Large intestine (tissue), 3 donors: ENCODE measurements around the gene FAM114A1. TPM values are rescaled to one million over a fixed set of nuclear protein-coding genes. Genes with fewer than 3 reads are reported as not detected.
A peak's percentile ranks its signal among the peaks of the same experiment; 100 is the strongest.
"Not testable (repeated sequence)": the region's sequence is repeated elsewhere in the genome, so short reads cannot be mapped to it uniquely, and the experiment has no call there.

Experiments used
- DNase-seq, 2 donors: peaks; one replicate each; pipeline versions ENCODE4 v3.0.0 to v3.0.0-alpha.2; 2013
- H3K27ac ChIP-seq: one replicate; pipeline ENCODE4 v1.5.1; 2013; ENCODE audit warnings: low read length
- H3K27me3 ChIP-seq: 2 replicates; pipeline ENCODE4 v1.6.1; 2013; ENCODE audit warnings: low read length; ENCODE audit not compliant: control insufficient read depth, insufficient read depth
- H3K36me3 ChIP-seq: 2 replicates; pipeline ENCODE4 v1.6.1; 2013; ENCODE audit warnings: low read length; ENCODE audit not compliant: control insufficient read depth, insufficient read depth
- H3K4me1 ChIP-seq: one replicate; pipeline ENCODE4 v1.6.1; 2013; ENCODE audit warnings: low read length; ENCODE audit not compliant: control insufficient read depth, insufficient read depth
- H3K4me3 ChIP-seq: one replicate; pipeline ENCODE4 v1.5.1; 2013; ENCODE audit warnings: low read length
- H3K9me3 ChIP-seq: one replicate; pipeline ENCODE4 v1.6.1; 2013; ENCODE audit warnings: mild to moderate bottlenecking, low read depth, low read length, moderate library complexity; ENCODE audit not compliant: control insufficient read depth
- WGBS: methylation state at CpG from one replicate; pipeline ENCODE4 v1.1.5; 2013; ENCODE audit warnings: low lambda C conversion rate; ENCODE audit not compliant: insufficient coverage; 5-methylcytosine and 5-hydroxymethylcytosine counted together
- polyA plus RNA-seq: library from polyadenylated mRNA; unstranded; fragments of 120-200 nt; gene quantifications from one replicate; pipeline ENCODE4 v1.2.1, GENCODE V29; 2013

FAM114A1 gene
- polyA plus RNA-seq, 1 donor, result 36.9 TPM

DNA sequence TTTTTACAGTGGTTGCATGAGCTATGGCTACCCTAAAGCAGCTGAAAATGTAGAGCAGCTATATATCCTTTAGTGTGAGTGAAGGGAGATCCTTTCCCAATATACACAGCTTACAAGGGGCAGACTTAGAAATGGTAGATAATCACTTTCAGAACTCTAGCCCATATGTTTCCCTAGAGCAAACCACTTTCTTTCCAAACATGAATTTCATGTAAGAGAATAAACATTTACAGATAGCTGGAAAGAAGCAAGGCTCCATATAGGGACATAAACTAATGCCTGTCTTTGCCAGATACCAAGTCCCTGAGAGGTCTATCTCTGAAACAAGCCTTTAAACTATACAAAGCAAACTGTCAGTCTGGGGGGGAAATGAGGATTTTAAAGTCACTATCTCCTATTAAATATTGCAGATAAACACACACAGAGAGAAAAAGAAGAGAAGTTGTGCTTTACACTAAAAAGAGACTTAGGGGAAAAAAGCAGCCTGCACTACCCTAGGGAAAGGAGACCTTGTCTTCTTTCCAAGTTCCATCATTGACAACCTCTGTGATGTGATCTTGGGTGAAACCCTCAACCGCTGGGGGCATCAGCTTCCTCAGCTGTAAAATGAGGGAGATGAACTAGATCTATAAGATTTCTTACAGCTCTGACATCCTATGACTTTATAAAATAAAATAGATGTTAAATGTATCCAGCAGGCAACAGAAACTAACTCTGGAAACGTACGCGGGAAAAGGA lies 91.0 kb downstream of the FAM114A1 start:
- Histone ChIP-seq H3K27me3 (no peaks in the 10 kb centered on the region), H3K36me3 (no peaks in the 10 kb centered on the region), H3K27ac (peak overlapping the region; percentile 3), H3K4me3 (no peak overlapping the region), H3K4me1 (no peaks in the 10 kb centered on the region), H3K9me3 (no peaks in the 10 kb centered on the region)
- DNase-seq, result peak in 1 of 2 donors; percentile 23
- 67% methylated on average over 3 of the region's 4 CpGs for WGBS

DNA sequence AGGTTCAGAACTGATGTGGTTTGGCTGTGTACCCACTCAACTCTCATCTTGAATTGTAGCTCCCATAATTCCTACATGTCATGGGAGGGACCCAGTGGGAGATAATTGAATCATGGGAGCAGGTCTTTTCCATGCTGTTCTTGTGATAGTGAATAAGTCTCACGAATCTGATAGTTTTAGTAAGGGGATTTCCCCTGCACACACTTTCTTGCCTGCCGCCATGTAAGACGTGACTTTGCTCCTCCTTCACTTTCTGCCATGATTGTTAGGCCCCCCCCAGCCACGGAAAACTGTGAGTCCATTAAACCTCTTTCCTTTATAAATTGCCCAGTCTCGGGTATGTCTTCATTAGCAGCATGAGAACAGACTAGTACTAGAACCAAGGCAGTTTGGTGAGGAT lies 91.6 kb downstream of the FAM114A1 start:
- WGBS, result no CpG with 5 or more reads among the region's 5 CpGs
- not testable (repeated sequence) for H3K36me3 ChIP-seq, H3K4me1 ChIP-seq, H3K9me3 ChIP-seq, H3K4me3 ChIP-seq, H3K27me3 ChIP-seq, DNase-seq, H3K27ac ChIP-seq

DNA sequence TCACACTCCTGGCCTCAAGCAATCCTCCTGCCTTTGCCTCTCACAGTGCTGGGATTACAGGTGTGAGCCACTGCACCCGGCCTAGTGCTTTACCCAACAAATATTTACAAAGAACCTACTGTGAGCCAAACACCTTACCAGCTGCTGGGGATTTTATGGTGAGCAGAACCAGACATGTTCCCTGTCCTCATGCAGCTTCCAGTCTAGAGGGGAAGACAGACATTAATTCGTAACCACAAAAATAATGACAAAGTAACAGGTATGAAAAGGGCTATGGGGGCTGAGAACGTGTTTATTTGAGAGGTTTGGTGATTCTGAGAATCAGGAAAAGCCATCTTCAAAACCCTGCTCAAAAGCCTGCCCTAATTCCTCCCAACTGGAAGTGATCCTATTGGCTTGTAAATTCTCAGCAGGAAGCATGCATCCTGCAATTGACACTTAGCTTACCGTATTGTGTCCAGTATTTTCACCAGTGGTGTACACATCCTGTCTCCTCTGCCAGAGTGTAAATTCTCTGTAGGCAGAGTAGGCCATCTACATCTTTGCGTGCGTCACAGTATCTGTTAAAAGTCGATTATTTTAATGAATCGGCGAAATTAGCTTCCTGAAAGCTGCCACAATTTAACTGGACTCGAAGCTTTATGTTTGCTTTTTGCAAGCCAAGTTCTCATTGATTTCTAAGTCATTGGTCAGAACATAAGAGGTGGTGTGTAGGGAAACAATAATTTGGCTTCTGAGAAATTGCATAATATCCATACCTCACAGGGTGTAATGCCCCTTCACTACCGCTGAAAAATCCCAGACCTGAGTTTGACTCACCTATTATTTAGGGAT lies 97.6 kb downstream of the FAM114A1 start:
- Histone ChIP-seq H3K36me3 (no peaks in the 10 kb centered on the region), H3K27ac (no peak overlapping the region), H3K27me3 (no peaks in the 10 kb centered on the region), H3K9me3 (no peaks in the 10 kb centered on the region), H3K4me1 (no peaks in the 10 kb centered on the region), H3K4me3 (no peak overlapping the region)
- WGBS, result 100% methylated on average over 1 of the region's 11 CpGs
- no peak for DNase-seq

DNA sequence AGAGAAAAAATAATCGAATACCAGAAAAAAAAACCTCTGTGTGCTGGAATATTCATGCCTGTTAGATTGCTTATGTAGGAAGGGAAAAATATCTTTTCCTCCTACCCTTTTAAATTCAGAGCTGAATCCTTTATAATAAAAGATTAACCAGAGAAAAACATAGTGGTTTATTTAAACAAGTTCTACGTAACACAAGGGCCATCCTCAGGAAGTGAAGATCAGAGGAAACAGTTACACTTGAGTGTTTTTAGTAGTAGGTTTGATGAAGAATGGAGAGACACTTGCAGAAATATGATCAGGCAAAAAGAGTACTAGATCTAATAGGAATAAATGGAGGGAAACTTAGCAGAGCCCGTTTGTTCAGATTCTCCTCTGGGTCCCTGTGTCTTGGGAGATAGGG lies 98.3 kb downstream of the FAM114A1 start:
- Histone ChIP-seq H3K9me3 (no peaks in the 10 kb centered on the region), H3K36me3 (no peaks in the 10 kb centered on the region), H3K27me3 (no peaks in the 10 kb centered on the region), H3K4me1 (no peaks in the 10 kb centered on the region), H3K4me3 (no peak overlapping the region), H3K27ac (no peak overlapping the region)
- DNase-seq, result no peak
- 82% methylated on average over 2 of the region's 3 CpGs for WGBS

DNA sequence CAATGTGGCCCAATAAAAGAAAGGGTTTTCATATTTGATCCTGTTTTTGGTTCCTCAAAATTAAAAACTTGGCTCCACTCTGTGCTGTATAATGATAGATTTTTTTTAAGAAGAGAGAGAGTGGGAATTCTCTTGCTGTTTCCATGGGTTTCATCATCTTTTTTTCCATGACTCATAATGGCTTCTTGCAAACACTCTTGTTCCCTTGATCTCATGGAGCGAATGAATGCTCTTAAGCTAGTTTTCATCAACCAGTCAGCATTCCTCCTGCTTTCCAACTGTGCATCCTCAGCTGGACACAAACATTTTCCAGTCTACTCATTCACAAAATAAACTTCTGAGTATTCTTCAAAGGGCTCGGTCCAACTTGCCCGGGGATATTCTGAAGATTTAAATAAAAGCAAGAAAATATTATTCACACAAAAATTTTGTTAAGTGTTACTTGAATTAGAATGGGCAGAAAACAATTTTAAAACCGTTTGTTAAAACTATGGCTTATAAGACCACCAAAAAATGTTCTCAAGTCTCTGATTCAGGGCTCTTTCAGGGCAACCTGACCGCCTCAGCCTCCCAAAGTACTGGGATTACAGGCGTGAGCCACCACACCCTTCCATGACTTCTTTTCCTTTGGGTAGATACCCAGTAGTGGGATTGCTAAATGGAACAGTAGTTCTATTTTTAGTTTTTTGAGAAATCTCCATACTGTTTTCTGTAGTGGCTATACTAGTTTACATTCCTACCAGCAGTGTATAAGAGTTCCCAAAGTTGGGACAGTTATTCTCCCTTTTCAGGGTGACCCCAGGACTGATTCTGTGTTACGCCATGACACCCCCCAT lies 99.9 kb downstream of the FAM114A1 start:
- H3K9me3 ChIP-seq, result no peaks in the 10 kb centered on the region
- H3K4me3 ChIP-seq, result no peak overlapping the region
- no peaks in the 10 kb centered on the region for H3K36me3 ChIP-seq
- no peaks in the 10 kb centered on the region for H3K27me3 ChIP-seq
- H3K4me1 ChIP-seq, result no peaks in the 10 kb centered on the region
- WGBS, result 67% methylated on average over 3 of the region's 7 CpGs
- peak; percentile 24 to 42 for DNase-seq
- no peak overlapping the region for H3K27ac ChIP-seq

DNA sequence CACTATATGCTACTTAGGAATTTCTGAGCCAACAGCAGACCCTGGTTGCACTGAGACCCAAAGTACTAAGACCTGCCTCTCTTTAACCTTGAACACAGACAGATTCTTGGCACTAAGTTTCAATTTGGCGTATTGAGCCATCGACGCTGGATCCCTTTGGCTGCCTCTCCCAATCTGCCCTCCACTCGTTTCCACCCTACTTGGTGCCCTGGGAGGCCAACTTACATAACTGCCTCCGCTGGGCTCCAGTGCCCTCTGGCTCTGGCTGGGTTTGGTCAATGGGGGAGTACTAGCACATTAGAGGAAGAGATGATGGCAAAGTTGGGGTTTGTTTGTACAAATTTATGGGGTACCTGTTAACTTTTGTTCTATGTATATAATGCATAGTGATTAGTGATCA lies 101.1 kb downstream of the FAM114A1 start:
- no peak for DNase-seq
- H3K27ac ChIP-seq, result no peak overlapping the region
- no peaks in the 10 kb centered on the region for H3K9me3 ChIP-seq
- no peak overlapping the region for H3K4me3 ChIP-seq
- H3K27me3 ChIP-seq, result no peaks in the 10 kb centered on the region
- no peaks in the 10 kb centered on the region for H3K4me1 ChIP-seq
- H3K36me3 ChIP-seq, result no peaks in the 10 kb centered on the region
- no CpG with 5 or more reads among the region's 5 CpGs for WGBS

DNA sequence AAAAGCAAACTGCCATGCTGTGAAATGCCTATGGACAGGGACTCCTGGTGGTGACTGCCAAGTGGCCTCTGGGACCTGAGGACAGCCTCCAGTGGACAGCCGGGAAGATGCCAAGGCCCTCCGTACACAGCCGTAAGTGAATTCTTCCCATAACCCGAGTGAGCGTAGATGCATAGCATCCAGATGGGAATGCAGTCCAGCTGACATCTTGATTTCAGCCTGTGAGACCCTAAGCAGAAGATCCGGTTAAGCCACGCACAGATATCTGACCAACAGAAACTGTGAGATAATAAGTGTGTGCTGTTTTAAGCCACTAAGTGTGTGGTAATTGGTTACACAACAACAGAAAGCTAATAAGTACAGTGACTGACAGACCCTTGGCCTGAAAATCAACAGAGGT lies 108.7 kb downstream of the FAM114A1 start:
- no peak overlapping the region for H3K4me3 ChIP-seq
- WGBS, result no CpG with 5 or more reads among the region's 7 CpGs
- H3K4me1 ChIP-seq, result no peaks in the 10 kb centered on the region
- H3K27ac ChIP-seq, result no peak overlapping the region
- H3K9me3 ChIP-seq, result no peaks in the 10 kb centered on the region
- no peaks in the 10 kb centered on the region for H3K27me3 ChIP-seq
- no peak for DNase-seq
- no peaks in the 10 kb centered on the region for H3K36me3 ChIP-seq

DNA sequence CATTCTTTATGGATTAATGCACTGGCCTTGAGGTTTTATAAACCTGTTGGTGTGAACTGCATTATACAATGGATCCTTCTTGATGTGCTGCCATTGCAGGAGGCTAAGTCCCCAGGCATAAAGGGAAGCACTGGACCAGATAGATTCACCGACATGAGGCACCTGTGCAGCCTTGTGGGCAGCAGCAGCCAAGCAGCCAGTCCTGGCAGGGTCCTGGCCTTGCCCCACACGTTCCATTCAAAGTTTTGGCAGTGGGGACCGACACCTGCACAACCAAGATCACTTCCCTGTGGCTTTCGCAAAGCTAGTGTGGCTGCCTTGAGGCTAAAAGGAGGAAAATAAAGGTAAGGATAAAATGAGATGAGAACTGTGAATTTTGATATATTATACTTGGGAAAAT lies 111.5 kb downstream of the FAM114A1 start:
- Histone ChIP-seq H3K4me3 (no peak overlapping the region), H3K27ac (no peak overlapping the region), H3K9me3 (no peaks in the 10 kb centered on the region), H3K27me3 (no peaks in the 10 kb centered on the region), H3K36me3 (no peaks in the 10 kb centered on the region), H3K4me1 (no peaks in the 10 kb centered on the region)
- no peak for DNase-seq
- WGBS, result no CpG with 5 or more reads among the region's 4 CpGs

DNA sequence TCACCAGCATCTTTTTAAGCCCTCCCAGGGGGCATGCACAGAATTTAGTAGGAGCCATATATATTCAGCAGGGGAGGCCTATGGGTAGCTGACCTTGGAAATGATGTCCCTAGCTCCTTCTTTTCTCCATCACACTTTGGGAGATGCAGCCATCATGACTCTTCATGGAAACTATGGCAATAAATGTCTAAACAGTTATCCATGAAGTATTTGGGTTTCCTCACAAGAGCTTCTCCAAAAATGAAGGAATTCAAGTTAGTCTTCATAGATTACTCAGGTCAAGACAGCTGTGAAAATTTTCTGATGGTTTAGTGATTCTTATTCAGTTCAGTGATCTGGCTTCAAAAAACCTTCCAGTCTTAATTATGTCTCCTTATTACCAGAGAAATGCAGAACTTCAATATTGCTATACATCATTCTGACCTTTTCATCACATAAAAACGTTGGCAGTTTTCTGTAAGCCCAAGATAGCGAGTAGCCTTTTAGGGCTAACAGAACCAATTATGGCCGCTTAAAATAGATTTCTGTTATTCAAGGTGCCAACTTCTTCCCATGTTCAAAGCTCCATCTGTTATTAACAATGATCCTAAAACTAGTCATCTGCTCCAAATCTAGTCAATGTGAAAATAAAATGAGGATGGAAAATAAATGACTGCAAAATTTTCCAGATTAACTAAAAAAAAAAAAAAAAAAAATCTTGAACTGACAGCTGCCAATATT lies 112.1 kb downstream of the FAM114A1 start:
- no peak for DNase-seq
- H3K27ac ChIP-seq, result no peak overlapping the region
- no peaks in the 10 kb centered on the region for H3K9me3 ChIP-seq
- no peaks in the 10 kb centered on the region for H3K27me3 ChIP-seq
- H3K4me1 ChIP-seq, result no peaks in the 10 kb centered on the region
- H3K4me3 ChIP-seq, result no peak overlapping the region
- no peaks in the 10 kb centered on the region for H3K36me3 ChIP-seq
- WGBS, result no CpG with 5 or more reads among the region's 3 CpGs
